GM13976 (cell line): ENCODE results near the gene E2F2.

ENCODE experiments used
- DNase-seq: peaks from one replicate; pipeline ENCODE4 v3.0.0; 2012; ENCODE audit warnings: low spot score
- in situ Hi-C: fragments of 300-500 bp; cut with MboI; formaldehyde crosslinking; loops from one replicate; pipeline ENCODE4 v1.12.0; 2022; ENCODE audit warnings: low sequenced_read_pairs, mixed read lengths, inconsistent platforms; ENCODE audit not compliant: unreplicated experiment
- TF ChIP-seq, protein P1 (sequence below): IDR thresholded peaks from 2 replicates; pipeline ENCODE4 v1.5.1; 2012; ENCODE audit warnings: borderline replicate concordance, mild to moderate bottlenecking; ENCODE audit not compliant: insufficient read depth; ENCODE audit errors: extremely low read depth, missing control alignments, control extremely low read depth

E2F2 gene

DNA sequence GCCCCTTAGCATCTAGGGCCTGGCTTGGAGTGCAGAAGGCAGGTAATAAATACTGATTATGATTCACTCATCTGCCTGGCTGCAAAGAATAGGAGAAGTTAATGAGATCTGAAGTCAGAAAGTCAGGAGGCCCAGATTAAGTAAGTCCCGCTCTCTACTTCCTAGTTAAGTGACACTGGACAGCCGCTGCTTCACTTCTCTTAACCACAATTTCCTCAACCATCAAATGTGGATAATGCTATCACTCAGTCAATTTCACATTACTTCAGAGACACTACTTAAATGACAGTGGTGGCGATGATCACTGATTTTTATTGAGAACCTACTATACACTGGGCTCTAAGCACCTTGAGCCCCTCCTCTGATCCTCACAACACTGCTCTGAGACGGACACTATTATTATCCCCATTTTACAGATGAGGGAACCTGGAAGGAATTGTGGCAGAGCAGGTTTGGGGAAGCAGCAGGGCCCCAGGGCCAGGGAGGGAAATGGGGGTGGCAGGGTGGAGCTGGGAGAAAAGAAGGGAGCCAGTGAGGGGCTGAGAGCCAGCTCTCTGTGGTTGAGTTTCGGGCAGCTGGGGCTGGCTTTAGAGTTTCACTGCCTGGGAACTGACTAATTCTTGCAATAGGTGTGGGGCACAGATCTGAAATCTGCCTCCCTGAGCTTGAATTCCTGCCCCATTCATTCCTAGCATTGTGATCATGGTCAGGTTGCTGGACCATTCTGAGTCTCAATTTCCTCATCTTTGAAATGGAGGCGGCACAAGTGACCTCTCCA is 2.4 kb upstream of the E2F2 start:
- in situ Hi-C loops: no loop called here
- DNase-seq: no peak
- TF ChIP-seq, protein P1, sequence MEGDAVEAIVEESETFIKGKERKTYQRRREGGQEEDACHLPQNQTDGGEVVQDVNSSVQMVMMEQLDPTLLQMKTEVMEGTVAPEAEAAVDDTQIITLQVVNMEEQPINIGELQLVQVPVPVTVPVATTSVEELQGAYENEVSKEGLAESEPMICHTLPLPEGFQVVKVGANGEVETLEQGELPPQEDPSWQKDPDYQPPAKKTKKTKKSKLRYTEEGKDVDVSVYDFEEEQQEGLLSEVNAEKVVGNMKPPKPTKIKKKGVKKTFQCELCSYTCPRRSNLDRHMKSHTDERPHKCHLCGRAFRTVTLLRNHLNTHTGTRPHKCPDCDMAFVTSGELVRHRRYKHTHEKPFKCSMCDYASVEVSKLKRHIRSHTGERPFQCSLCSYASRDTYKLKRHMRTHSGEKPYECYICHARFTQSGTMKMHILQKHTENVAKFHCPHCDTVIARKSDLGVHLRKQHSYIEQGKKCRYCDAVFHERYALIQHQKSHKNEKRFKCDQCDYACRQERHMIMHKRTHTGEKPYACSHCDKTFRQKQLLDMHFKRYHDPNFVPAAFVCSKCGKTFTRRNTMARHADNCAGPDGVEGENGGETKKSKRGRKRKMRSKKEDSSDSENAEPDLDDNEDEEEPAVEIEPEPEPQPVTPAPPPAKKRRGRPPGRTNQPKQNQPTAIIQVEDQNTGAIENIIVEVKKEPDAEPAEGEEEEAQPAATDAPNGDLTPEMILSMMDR: no peak

DNA sequence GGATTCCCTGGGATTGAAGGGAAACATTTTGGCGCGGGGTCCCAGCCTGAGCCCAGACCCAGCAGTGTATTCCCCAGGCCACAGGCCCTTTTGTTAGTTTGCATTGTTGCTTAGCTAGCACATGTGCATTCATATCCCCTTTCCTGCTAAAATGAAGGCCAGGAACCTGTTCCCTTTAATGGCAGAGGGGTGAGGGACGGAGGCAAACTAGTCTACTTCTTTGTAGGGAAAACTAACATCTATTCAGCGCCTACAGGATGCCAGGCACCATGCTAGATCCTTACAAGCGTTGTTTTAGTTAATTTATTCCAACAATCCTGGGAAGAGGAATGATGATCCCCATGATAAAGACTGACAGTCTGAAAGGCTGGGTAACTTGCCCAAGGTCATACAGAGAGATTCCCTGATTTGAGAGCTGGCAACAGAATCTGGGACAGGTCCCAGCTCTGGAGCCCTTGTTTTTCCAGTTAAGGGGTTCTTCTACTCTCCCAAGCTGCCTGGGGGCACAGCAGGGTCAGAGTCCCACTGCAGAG is 595 bp upstream of the E2F2 start:
- TF ChIP-seq, protein P1: no peak
- in situ Hi-C loops: no loop called here

DNA sequence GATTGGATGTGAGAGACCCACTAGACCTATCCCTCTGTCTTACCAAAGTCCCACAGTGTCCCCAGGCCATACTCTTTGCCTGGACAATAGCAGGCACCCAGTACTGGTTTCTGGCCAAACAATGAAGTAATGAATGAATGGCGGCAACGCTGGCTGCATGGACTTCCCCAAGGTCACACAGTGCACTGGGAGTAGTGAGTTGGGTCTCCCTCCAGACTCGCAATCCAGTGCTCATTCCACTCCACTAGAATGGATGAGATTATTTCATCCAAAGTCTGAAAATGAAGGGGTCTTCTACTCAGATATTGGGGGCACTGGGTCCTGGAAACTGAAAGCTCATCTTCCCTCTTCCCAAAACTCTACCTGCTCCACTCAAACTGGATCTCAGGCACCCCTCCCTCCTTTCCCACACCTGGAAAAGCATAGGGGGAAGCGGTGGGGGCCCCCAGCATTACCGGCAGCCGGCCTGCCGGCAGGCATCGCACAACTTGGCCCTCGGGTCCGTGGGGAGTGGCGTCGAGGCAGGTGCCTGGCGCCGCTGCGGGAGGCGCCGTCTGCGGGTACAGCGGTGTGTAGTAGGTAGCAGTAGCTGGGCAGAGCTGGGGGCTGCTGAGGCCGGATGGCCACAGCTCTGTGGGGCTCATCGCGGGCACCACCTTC is 816 bp downstream of the E2F2 start:
- TF ChIP-seq, protein P1: no peak
- in situ Hi-C loops: no loop called here
- peak; percentile 49 for DNase-seq

More for the DNA sequence above, 595 bp upstream of the E2F2 start:
- no peak for DNase-seq

DNA sequence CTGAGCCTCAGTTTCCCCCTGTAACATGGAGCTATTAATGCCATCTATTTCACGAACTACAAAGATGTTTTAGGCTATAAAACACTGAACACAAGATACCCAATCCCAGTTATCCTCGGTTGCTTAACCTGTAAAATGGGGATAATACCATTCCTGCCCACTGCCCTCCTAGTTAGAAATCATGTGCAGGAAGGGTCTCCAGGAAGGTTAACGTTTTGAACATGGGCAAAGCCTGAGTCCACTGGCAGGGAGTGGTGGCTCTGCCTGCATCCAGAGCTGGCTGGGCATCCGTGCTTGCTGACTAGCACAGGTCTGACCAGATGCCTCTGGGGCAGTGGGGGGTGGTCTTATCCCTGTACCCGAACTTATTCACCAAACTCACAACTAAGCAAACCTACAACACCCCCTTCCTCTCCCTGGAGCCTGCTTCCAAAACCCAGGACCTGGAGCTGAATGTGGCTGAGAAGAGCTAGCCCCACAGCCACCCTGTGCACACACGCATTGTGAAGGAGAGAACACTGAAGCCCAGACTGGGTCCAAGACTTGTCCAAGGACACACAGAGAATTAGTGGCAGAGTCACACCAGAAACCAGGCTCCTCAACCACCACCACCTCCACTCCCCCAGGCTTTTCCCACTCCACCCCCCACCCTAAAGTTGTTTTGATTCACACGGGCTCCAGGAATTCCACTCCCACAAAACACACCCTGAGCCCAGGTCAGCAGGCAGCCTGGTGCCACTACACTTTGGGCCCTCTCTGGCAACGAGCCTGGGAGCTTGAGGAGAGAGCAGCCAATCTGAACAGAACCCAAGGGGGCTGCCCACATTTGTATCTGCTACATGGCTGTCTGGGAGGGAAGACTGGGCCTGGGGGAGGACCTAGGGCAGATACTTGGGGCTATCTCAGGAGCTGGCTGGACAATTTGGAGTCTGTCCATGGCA is 1.6 kb downstream of the E2F2 start:
- in situ Hi-C loops: no loop called here
- TF ChIP-seq, protein P1: no peak
- DNase-seq: no peak

DNA sequence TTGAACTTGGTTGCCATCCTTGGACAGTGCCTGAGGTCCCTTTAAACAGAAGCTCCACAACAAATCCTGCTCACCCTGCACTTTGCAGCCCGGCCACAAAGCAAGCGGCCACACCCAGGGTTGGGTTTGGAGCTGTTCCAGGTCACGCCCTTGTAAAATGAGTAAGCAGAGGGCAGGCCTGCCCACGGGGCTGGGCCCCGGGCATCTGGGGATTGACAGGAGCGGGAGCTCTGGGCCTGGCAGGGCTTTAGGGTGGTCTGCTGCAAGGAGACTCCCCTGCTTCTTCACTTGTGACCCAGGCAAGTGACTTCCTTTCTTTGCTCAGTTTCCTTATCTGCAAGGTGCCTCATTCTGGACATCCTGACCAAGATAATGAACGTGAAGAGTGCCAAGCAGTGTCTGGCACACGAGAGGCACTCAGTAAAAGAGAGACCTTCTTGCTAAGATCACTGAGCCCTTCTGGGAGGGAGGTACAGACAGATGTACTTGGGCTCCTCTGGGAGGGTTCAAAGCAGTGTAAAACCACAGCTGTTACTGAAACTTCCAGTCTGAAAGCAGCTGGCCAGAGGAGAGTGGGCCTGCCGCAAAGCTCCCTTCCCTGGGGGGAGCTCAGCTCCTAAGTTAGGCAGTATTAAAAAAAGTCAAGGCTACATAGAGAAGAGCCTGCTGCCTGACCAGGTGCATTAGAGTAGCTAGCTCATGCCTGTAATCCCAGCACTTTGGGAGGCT is 2.6 kb downstream of the E2F2 start:
- TF ChIP-seq, protein P1: no peak
- DNase-seq: peak; percentile 73
- in situ Hi-C loops: no loop called here

DNA sequence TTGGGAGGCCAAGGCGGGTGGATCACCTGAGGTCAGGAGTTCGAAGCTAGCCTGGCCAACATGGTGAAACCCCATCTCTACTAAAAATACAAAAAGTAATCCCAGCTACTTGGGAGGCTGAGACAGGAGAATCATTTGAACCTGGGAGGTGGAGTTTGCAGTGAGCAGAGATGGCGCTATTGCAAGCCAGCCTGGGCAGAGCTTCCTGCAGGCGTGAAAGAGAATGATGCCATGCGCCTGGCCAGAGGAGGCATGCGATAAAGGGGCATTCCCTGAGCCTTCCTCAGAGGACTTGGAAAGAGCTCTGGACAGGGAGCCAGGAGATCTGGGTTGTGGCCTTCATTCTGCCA is 3.2 kb downstream of the E2F2 start:
- TF ChIP-seq, protein P1: no peak
- DNase-seq: no peak
- in situ Hi-C loops: no loop called here
